ENCODE measurements around the gene NOP53. TPM values are rescaled to one million over a fixed set of nuclear protein-coding genes. Genes with fewer than 3 reads are reported as not detected.

The NOP53 gene
- total and polyA plus RNA-seq, 2 of the 13 experiments (the other 11 are each of a cell fraction or from before 2014, with no cell fraction given): 53.9 to 141 TPM

DNA sequence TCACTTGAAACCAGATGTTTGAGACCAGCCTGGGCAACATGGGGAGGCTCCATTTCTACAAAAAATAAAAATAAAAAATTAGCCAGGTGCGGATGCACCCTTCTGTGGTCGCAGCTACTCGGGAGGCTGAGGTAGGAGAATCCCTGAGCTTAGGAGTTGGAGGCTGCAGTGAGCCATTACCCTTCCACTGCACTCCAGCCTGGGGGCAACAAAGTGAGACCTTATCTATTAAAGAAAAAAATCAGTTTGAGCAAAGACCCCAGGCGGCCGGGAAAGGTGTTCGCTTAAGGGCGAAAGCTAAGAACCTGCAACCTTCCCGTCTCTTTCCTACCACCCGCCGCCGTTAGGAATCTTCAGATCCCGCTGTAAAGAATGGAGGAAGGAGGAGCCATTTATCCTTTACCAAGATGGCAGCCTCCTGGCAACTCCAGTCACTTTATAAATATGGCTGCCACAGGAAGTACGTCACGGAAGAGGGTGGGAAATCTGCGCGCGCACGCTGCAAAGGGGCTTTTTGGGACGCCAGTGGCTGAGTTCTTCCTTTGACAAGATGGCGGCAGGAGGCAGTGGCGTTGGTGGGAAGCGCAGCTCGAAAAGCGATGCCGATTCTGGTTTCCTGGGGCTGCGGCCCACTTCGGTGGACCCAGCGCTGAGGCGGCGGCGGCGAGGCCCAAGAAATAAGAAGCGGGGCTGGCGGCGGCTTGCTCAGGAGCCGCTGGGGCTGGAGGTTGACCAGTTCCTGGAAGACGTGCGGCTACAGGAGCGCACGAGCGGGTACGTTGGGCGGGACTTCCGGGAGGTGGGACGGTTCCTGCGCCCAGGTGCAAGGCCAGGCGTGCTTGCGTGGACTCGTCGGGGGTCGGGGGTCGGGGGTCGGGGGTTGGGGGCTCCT, at the start of gene NOP53 (continued):
- TF ChIP-seq, protein P1, sequence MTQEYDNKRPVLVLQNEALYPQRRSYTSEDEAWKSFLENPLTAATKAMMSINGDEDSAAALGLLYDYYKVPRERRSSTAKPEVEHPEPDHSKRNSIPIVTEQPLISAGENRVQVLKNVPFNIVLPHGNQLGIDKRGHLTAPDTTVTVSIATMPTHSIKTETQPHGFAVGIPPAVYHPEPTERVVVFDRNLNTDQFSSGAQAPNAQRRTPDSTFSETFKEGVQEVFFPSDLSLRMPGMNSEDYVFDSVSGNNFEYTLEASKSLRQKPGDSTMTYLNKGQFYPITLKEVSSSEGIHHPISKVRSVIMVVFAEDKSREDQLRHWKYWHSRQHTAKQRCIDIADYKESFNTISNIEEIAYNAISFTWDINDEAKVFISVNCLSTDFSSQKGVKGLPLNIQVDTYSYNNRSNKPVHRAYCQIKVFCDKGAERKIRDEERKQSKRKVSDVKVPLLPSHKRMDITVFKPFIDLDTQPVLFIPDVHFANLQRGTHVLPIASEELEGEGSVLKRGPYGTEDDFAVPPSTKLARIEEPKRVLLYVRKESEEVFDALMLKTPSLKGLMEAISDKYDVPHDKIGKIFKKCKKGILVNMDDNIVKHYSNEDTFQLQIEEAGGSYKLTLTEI (CRISPR knock-in tag; conservative IDR thresholded peaks at IDR 0.05): no peak
- TF ChIP-seq HMG20A (CRISPR knock-in tag; IDR thresholded peaks at IDR 0.05; ENCODE audit: borderline replicate concordance) (no peak), GZF1 (CRISPR knock-in tag; IDR thresholded peaks at IDR 0.05) (no peak), ZXDC (CRISPR knock-in tag; IDR thresholded peaks at IDR 0.05) (no peak), ZNF619 (CRISPR knock-in tag; IDR thresholded peaks at IDR 0.05) (no peak), HDAC1 (CRISPR knock-in tag; IDR thresholded peaks at IDR 0.05) (peak; percentile 82), BORCS8-MEF2B (CRISPR knock-in tag; IDR thresholded peaks at IDR 0.05) (no peak), PTBP1 (IDR thresholded peaks at IDR 0.05; ENCODE audit: low read depth, low read length, poor library complexity, severe bottlenecking) (no peak), ZHX1 (CRISPR knock-in tag; IDR thresholded peaks at IDR 0.05; ENCODE audit: low read depth) (peak; percentile 84), ZNF101 (CRISPR knock-in tag; IDR thresholded peaks at IDR 0.05; ENCODE audit: borderline replicate concordance, low read depth) (no peak), TMF1 (CRISPR knock-in tag; IDR thresholded peaks at IDR 0.05; ENCODE audit: low read depth) (no peak), ZNF564 (CRISPR knock-in tag; IDR thresholded peaks at IDR 0.05) (no peak), ZNF468 (CRISPR knock-in tag; IDR thresholded peaks at IDR 0.05) (no peak), MXD1 (CRISPR knock-in tag; IDR thresholded peaks at IDR 0.05) (no peak), ZNF737 (CRISPR knock-in tag; IDR thresholded peaks at IDR 0.05; ENCODE audit: borderline replicate concordance) (no peak), ZNF207 (IDR thresholded peaks at IDR 0.05; ENCODE audit: borderline replicate concordance) (no peak), SP140L (CRISPR knock-in tag; IDR thresholded peaks at IDR 0.05; ENCODE audit: borderline replicate concordance) (no peak), FOSL1 (CRISPR knock-in tag; IDR thresholded peaks at IDR 0.05; ENCODE audit: borderline replicate concordance) (no peak), ZBTB43 (CRISPR knock-in tag; conservative IDR thresholded peaks at IDR 0.05) (0 out of 2 replicates have a peak, but pooled peaks have one; percentile 30)
